Heart left ventricle (tissue), 13 donors: Measurements from ENCODE around the gene CUBN.

Experiments used
- POLR2A ChIP-seq, 2 donors: fragments of 450-650 bp; IDR thresholded peaks; one replicate each; pipeline ENCODE4 v1.6.1; 2017; ENCODE audit warnings: antibody characterized with exemption in 2 of 2, mild to moderate bottlenecking in 2 of 2, moderate library complexity in 2 of 2
- TF ChIP-seq, protein P1 (sequence below), 12 donors: fragments of 200-600 bp; sonication (generic) in 4 of 12; IDR thresholded peaks; one replicate each; pipeline versions ENCODE4 v1.5.0 to v1.8.0; 2018 to 2022; ENCODE audit warnings: antibody characterized with exemption in 12 of 12, mild to moderate bottlenecking in 5 of 12
- donor health status: ischemic (EF 13 %, LVEDD 7.1; RV severe dilation, severe dysfunction).
- donor health status: DM: no; HTN: yes; CAD: no.
- donor health status: DM: no; HTN: no; CAD: no.
- donor health status: ischemic (EF 25% LVEDD 6.9; RV normal size, moderate dysfunction).
- donor health status: ischemic (EF 25% LVEDD 5.7; RV mildly dilated, moderate dysfunction).
- donor health status: ischemic (EF 35%, LVEDD 5.7; RV mildly dilated, moderate dysfunction).
- donor health status: nonischemic (EF 11% LVEDD 7.7; RV severe dilation, severe dysfunction).
- donor health status: DM: yes; HTN: yes; CAD: no.
- donor health status: PGD.
- donor health status: ischemic (EF 29% LVEDD 5.4; RV normal size, mild dysfunction).
- donor health status: nonischemic (EF 23%, LVEDD 6.1; RV moderate dilation, normal function).

DNA sequence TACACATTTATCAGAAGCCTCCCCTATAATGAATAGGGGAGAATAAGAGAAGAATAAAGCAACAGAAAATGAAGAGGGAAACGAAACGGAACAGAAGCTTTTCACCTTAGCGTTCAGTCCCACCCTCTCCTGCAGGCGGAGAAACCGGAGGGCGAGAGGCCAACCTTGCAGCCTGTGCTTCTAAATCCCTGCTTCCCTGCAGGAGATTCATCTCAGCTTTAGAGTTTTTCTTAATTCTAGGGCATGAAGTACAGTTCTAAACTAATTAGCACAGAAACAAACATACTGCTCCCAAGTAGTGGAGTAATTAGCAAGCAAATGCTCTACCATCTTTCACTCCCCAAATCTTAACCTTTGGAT, 107.2 kb downstream of the CUBN start:
- TF ChIP-seq, protein P1, sequence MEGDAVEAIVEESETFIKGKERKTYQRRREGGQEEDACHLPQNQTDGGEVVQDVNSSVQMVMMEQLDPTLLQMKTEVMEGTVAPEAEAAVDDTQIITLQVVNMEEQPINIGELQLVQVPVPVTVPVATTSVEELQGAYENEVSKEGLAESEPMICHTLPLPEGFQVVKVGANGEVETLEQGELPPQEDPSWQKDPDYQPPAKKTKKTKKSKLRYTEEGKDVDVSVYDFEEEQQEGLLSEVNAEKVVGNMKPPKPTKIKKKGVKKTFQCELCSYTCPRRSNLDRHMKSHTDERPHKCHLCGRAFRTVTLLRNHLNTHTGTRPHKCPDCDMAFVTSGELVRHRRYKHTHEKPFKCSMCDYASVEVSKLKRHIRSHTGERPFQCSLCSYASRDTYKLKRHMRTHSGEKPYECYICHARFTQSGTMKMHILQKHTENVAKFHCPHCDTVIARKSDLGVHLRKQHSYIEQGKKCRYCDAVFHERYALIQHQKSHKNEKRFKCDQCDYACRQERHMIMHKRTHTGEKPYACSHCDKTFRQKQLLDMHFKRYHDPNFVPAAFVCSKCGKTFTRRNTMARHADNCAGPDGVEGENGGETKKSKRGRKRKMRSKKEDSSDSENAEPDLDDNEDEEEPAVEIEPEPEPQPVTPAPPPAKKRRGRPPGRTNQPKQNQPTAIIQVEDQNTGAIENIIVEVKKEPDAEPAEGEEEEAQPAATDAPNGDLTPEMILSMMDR (IDR thresholded peaks at IDR 0.05), result no peak
- TF ChIP-seq POLR2A (IDR thresholded peaks at IDR 0.05), result no peak
